ENCODE results near the gene CYB5RL.

CYB5RL gene
- 2.1 to 11.2 (median 3.6) reads per million in 9 experiments for total RNA-seq

- peaks cover 25 to 32% of the 10 kb centered on the region in 2 donors for H3K4me1 Mint-ChIP-seq (ENCODE audit: low read depth in 2 of 2)
- H3K27me3 Mint-ChIP-seq = no peaks in the 10 kb centered on the region
- H3K4me3 Mint-ChIP-seq = peak within 1 kb of the TSS; percentile 90 to 92
- ATAC-seq (replicated peaks) (peak; percentile 95), DNase-seq (peak; percentile 82 to 86 (median 85))
- H3K36me3 Mint-ChIP-seq (ENCODE audit: insufficient read depth) = peaks cover 15% of the 10 kb centered on the region
- H3K27ac Mint-ChIP-seq = peak within 1 kb of the TSS; percentile 92 to 94
- no peaks in the 10 kb centered on the region for H3K9me3 Mint-ChIP-seq
Observed at GRCh38 chr1:54199765-54200518, at the start of gene CYB5RL, which contains the start of gene MRPL37. TSS of gene CYB5RL (minus strand) at chr1:54200030. CDS start at chr1:54195616, 4,414 bp downstream. TSS of gene MRPL37 (plus strand) at chr1:54200167. CDS start at chr1:54200244, 77 bp downstream.

GRCh38 chr1:54248966-54249365 is 49.1 kb upstream of the CYB5RL start:
- Mint-ChIP-seq H3K27me3 (no peaks in the 10 kb centered on the region), H3K36me3 (ENCODE audit: insufficient read depth) (peaks cover 45% of the 10 kb centered on the region), H3K4me3 (peak overlapping the region in 1 of 2 donors; percentile 32), H3K9me3 (no peaks in the 10 kb centered on the region), H3K27ac (peak overlapping the region; percentile 41 to 86), H3K4me1 (ENCODE audit: low read depth in 2 of 2) (peaks cover 9 to 13% of the 10 kb centered on the region in 2 donors)
- DNase-seq (no peak), ATAC-seq (replicated peaks) (no peak)

- H3K27me3 Mint-ChIP-seq = no peaks in the 10 kb centered on the region
- DNase-seq (no peak), ATAC-seq (replicated peaks) (no peak)
- H3K9me3 Mint-ChIP-seq = no peaks in the 10 kb centered on the region
- peaks cover 50% of the 10 kb centered on the region for H3K36me3 Mint-ChIP-seq (ENCODE audit: insufficient read depth)
- peaks cover 10 to 11% of the 10 kb centered on the region in 2 donors for H3K4me1 Mint-ChIP-seq (ENCODE audit: low read depth in 2 of 2)
- H3K4me3 Mint-ChIP-seq = no peak overlapping the region
- H3K27ac Mint-ChIP-seq = peak overlapping the region in 1 of 2 donors; percentile 86
Observed at GRCh38 chr1:54247863-54248515, 48.2 kb upstream of the CYB5RL start.

GRCh38 chr1:54246116-54246721 is 46.4 kb upstream of the CYB5RL start:
- no peak overlapping the region for H3K4me3 Mint-ChIP-seq
- no peaks in the 10 kb centered on the region for H3K27me3 Mint-ChIP-seq
- H3K27ac Mint-ChIP-seq = peak overlapping the region in 1 of 2 donors; percentile 26
- H3K36me3 Mint-ChIP-seq (ENCODE audit: insufficient read depth) = peaks cover 48% of the 10 kb centered on the region
- DNase-seq (no peak), ATAC-seq (replicated peaks) (no peak)
- H3K4me1 Mint-ChIP-seq (ENCODE audit: low read depth in 2 of 2) = peaks cover 6 to 12% of the 10 kb centered on the region in 2 donors
- no peaks in the 10 kb centered on the region for H3K9me3 Mint-ChIP-seq

- no peaks in the 10 kb centered on the region for H3K9me3 Mint-ChIP-seq
- no peaks in the 10 kb centered on the region for H3K27me3 Mint-ChIP-seq
- H3K36me3 Mint-ChIP-seq (ENCODE audit: insufficient read depth) = peaks cover 46% of the 10 kb centered on the region
- peak overlapping the region in 1 of 2 donors; percentile 75 for H3K27ac Mint-ChIP-seq
- no peak for ATAC-seq (replicated peaks)
- no peak overlapping the region for H3K4me3 Mint-ChIP-seq
- H3K4me1 Mint-ChIP-seq (ENCODE audit: low read depth in 2 of 2) = peaks cover 6 to 12% of the 10 kb centered on the region in 2 donors
- no peak for DNase-seq
Observed at GRCh38 chr1:54245501-54245900, 45.7 kb upstream of the CYB5RL start.

GRCh38 chr1:54244655-54245054 is 44.8 kb upstream of the CYB5RL start:
- Mint-ChIP-seq H3K9me3 (no peaks in the 10 kb centered on the region), H3K27ac (peak overlapping the region in 1 of 2 donors; percentile 4), H3K4me3 (no peak overlapping the region), H3K4me1 (ENCODE audit: low read depth in 2 of 2) (peaks cover 4 to 12% of the 10 kb centered on the region in 2 donors), H3K27me3 (no peaks in the 10 kb centered on the region), H3K36me3 (ENCODE audit: insufficient read depth) (peaks cover 49% of the 10 kb centered on the region)
- DNase-seq (no peak), ATAC-seq (replicated peaks) (no peak)

GRCh38 chr1:54243022-54243421 is 43.2 kb upstream of the CYB5RL start:
- Mint-ChIP-seq H3K27ac (no peak overlapping the region), H3K36me3 (ENCODE audit: insufficient read depth) (peaks cover 52% of the 10 kb centered on the region), H3K9me3 (no peaks in the 10 kb centered on the region), H3K4me3 (no peak overlapping the region), H3K4me1 (ENCODE audit: low read depth in 2 of 2) (peaks cover 6 to 8% of the 10 kb centered on the region in 2 donors), H3K27me3 (no peaks in the 10 kb centered on the region)
- ATAC-seq (replicated peaks) (no peak), DNase-seq (no peak)

GRCh38 chr1:54241364-54241763 is 41.5 kb upstream of the CYB5RL start:
- no peaks in the 10 kb centered on the region for H3K27me3 Mint-ChIP-seq
- peaks cover 66% of the 10 kb centered on the region for H3K36me3 Mint-ChIP-seq (ENCODE audit: insufficient read depth)
- peaks cover 6 to 8% of the 10 kb centered on the region in 2 donors for H3K4me1 Mint-ChIP-seq (ENCODE audit: low read depth in 2 of 2)
- DNase-seq (no peak), ATAC-seq (replicated peaks) (no peak)
- peak overlapping the region in 1 of 2 donors; percentile 23 for H3K27ac Mint-ChIP-seq
- no peak overlapping the region for H3K4me3 Mint-ChIP-seq
- no peaks in the 10 kb centered on the region for H3K9me3 Mint-ChIP-seq

- no peak overlapping the region for H3K4me3 Mint-ChIP-seq
Observed at GRCh38 chr1:54240741-54241335, 41.0 kb upstream of the CYB5RL start.

GRCh38 chr1:54239631-54240031 is 39.8 kb upstream of the CYB5RL start:
- no peak overlapping the region for H3K4me3 Mint-ChIP-seq
- H3K9me3 Mint-ChIP-seq = no peaks in the 10 kb centered on the region
- no peak overlapping the region for H3K27ac Mint-ChIP-seq
- DNase-seq = no peak
- peaks cover 4 to 5% of the 10 kb centered on the region in 2 donors for H3K4me1 Mint-ChIP-seq (ENCODE audit: low read depth in 2 of 2)
- H3K36me3 Mint-ChIP-seq (ENCODE audit: insufficient read depth) = peaks cover 69% of the 10 kb centered on the region
- no peaks in the 10 kb centered on the region for H3K27me3 Mint-ChIP-seq
- ATAC-seq (replicated peaks) = no peak

More at GRCh38 chr1:54240741-54241335, 41.0 kb upstream of the CYB5RL start:
- no peaks in the 10 kb centered on the region for H3K9me3 Mint-ChIP-seq
- ATAC-seq (replicated peaks) (no peak), DNase-seq (no peak)
- no peaks in the 10 kb centered on the region for H3K27me3 Mint-ChIP-seq
- peak overlapping the region in 1 of 2 donors; percentile 23 for H3K27ac Mint-ChIP-seq
- peaks cover 6 to 8% of the 10 kb centered on the region in 2 donors for H3K4me1 Mint-ChIP-seq (ENCODE audit: low read depth in 2 of 2)
- H3K36me3 Mint-ChIP-seq (ENCODE audit: insufficient read depth) = peaks cover 68% of the 10 kb centered on the region

- H3K4me1 Mint-ChIP-seq (ENCODE audit: low read depth in 2 of 2) = peaks cover 2 to 3% of the 10 kb centered on the region in 2 donors
- no peak overlapping the region for H3K4me3 Mint-ChIP-seq
- H3K9me3 Mint-ChIP-seq = no peaks in the 10 kb centered on the region
- DNase-seq (no peak), ATAC-seq (replicated peaks) (no peak)
- H3K27me3 Mint-ChIP-seq = no peaks in the 10 kb centered on the region
- H3K27ac Mint-ChIP-seq = peak overlapping the region in 1 of 2 donors; percentile 8
- peaks cover 67% of the 10 kb centered on the region for H3K36me3 Mint-ChIP-seq (ENCODE audit: insufficient read depth)
Observed at GRCh38 chr1:54239035-54239383, 39.2 kb upstream of the CYB5RL start.

- Mint-ChIP-seq H3K4me3 (no peak overlapping the region), H3K36me3 (ENCODE audit: insufficient read depth) (peaks cover 64% of the 10 kb centered on the region), H3K9me3 (no peaks in the 10 kb centered on the region), H3K4me1 (ENCODE audit: low read depth in 2 of 2) (peaks cover 2 to 3% of the 10 kb centered on the region in 2 donors), H3K27ac (peak overlapping the region in 1 of 2 donors; percentile 8), H3K27me3 (no peaks in the 10 kb centered on the region)
- ATAC-seq (replicated peaks) (no peak), DNase-seq (no peak)
Observed at GRCh38 chr1:54238353-54239034, 38.7 kb upstream of the CYB5RL start.

GRCh38 chr1:54237586-54237985 is 37.8 kb upstream of the CYB5RL start:
- no peak for DNase-seq
- Mint-ChIP-seq H3K4me3 (no peak overlapping the region), H3K36me3 (ENCODE audit: insufficient read depth) (peaks cover 57% of the 10 kb centered on the region), H3K27me3 (no peaks in the 10 kb centered on the region), H3K4me1 (ENCODE audit: low read depth in 2 of 2) (peaks cover 0 to 2% of the 10 kb centered on the region in 2 donors), H3K9me3 (no peaks in the 10 kb centered on the region), H3K27ac (no peak overlapping the region)
- ATAC-seq (replicated peaks) = no peak

Measured in effector memory CD8-positive, alpha-beta T cell (primary cell).